ENCODE results near the gene SCN8A.
A peak's percentile ranks its signal among the peaks of the same experiment; 100 is the strongest.

The SCN8A gene

GRCh38 chr12:51675071-51675803 lies 84.2 kb downstream of the SCN8A start:
- no peak for DNase-seq

- no peak for DNase-seq
Observed at GRCh38 chr12:51676875-51677274, 85.8 kb downstream of the SCN8A start.

GRCh38 chr12:51677284-51677968 lies 86.4 kb downstream of the SCN8A start:
- DNase-seq = no peak

- DNase-seq = peak; percentile 50
Observed at GRCh38 chr12:51678086-51678724, 87.2 kb downstream of the SCN8A start.

GRCh38 chr12:51682981-51683380 lies 91.9 kb downstream of the SCN8A start:
- no peak for DNase-seq

- no peak for DNase-seq
Observed at GRCh38 chr12:51683763-51684357, 92.8 kb downstream of the SCN8A start.

GRCh38 chr12:51686727-51687126 lies 95.7 kb downstream of the SCN8A start:
- no peak for DNase-seq

- no peak for DNase-seq
Observed at GRCh38 chr12:51687177-51687576, 96.1 kb downstream of the SCN8A start.

GRCh38 chr12:51687614-51688013 lies 96.6 kb downstream of the SCN8A start:
- DNase-seq = no peak

GRCh38 chr12:51689983-51690382 lies 99.0 kb downstream of the SCN8A start:
- no peak for DNase-seq

GRCh38 chr12:51692016-51692415 lies 101.0 kb downstream of the SCN8A start:
- no peak for DNase-seq

- no peak for DNase-seq
Observed at GRCh38 chr12:51693569-51693968, 102.5 kb downstream of the SCN8A start.

- DNase-seq = no peak
Observed at GRCh38 chr12:51694146-51694545, 103.1 kb downstream of the SCN8A start.

GRCh38 chr12:51695241-51696010 lies 104.4 kb downstream of the SCN8A start:
- no peak for DNase-seq

- DNase-seq = no peak
Observed at GRCh38 chr12:51699219-51699618, 108.2 kb downstream of the SCN8A start.

GRCh38 chr12:51700887-51701286 lies 109.9 kb downstream of the SCN8A start:
- no peak for DNase-seq

GRCh38 chr12:51702587-51702986 lies 111.6 kb downstream of the SCN8A start:
- no peak for DNase-seq

- DNase-seq = no peak
Observed at GRCh38 chr12:51705450-51705849, 114.4 kb downstream of the SCN8A start.

GRCh38 chr12:51706206-51706605 lies 115.2 kb downstream of the SCN8A start:
- DNase-seq = no peak

- no peak for DNase-seq
Observed at GRCh38 chr12:51714666-51715065, 123.6 kb downstream of the SCN8A start.

- no peak for DNase-seq
Observed at GRCh38 chr12:51717326-51717925, 126.4 kb downstream of the SCN8A start.

GRCh38 chr12:51721282-51721940 lies 130.4 kb downstream of the SCN8A start:
- no peak for DNase-seq
